K562 (cell line): ENCODE results near the gene GLTPD2. TPM values are rescaled to one million over a fixed set of nuclear protein-coding genes. Genes with fewer than 3 reads are reported as not detected.

Experiments
- ATAC-seq: fragments of 200-7000 bp; cut with Tn5 transposase; 3 replicates; pipeline ENCODE4 v1.9.1; 2020; ENCODE audit warnings: moderate library complexity
- BruUV-seq: library from RNA; stranded (reverse); fragments of 400-500 nt; replicated peaks from 2 replicates; lab custom pipeline; 2021; lab: Mats Ljungman, UMichigan
- CTCF ChIA-PET: fragments of 300-600 bp; formaldehyde crosslinking; extraction: SDS; loops from one replicate; lab custom pipeline; 2021; ENCODE audit warnings: low intra/inter-chr PET ratio; lab: Yijun Ruan, JAX
- POLR2A ChIA-PET: fragments of 300-600, 350-650 bp; sonication (Branson Sonifier 250); formaldehyde crosslinking; extraction: SDS; loops from one replicate; lab custom pipeline; 2021; ENCODE audit warnings: antibody characterized with exemption, inconsistent platforms; lab: Yijun Ruan, JAX
- DNase-seq, 4 experiments: peaks; one replicate each; pipeline versions ENCODE4 v3.0.0 to v3.0.0-alpha.2; 2011 to 2018; ENCODE audit warnings: low spot score in 3 of 4, mixed read lengths in 3 of 4; ENCODE audit errors: extremely low read depth in 1 of 4
- FAIRE-seq: peaks from 2 replicates; lab custom pipeline; 2011; peaks lifted over from hg19 to GRCh38; lab: Jason Lieb, UNC
- H2AFZ ChIP-seq: 2 replicates; pipeline ENCODE4 v1.6.0; 2011; ENCODE audit warnings: low read depth, low read length, control low read depth, inconsistent platforms
- H3K27ac ChIP-seq: fragments of 200-600 bp; 3 replicates; pipeline ENCODE4 v1.8.0; 2011; ENCODE audit warnings: low read depth, mild to moderate bottlenecking, control low read depth, inconsistent platforms, low read length, moderate library complexity, mixed read lengths; ENCODE audit errors: extremely low read depth
- H3K27me3 ChIP-seq, 2 experiments: fragments of 300-600 bp in 1 of 2; 2 replicates in 1 of 2; 3 replicates in 1 of 2; pipeline versions ENCODE4 v1.6.0 to v1.8.0; 2011; ENCODE audit warnings: inconsistent platforms in 2 of 2, low read length in 2 of 2, mild to moderate bottlenecking in 1 of 2, mixed read lengths in 1 of 2, moderate library complexity in 1 of 2; ENCODE audit not compliant: control insufficient read depth in 2 of 2, insufficient read depth in 2 of 2
- H3K36me3 ChIP-seq: fragments of 300-600 bp; 3 replicates; pipeline ENCODE4 v1.8.0; 2011; ENCODE audit warnings: mild to moderate bottlenecking, low read length, inconsistent platforms; ENCODE audit not compliant: control insufficient read depth, insufficient read depth
- H3K4me1 ChIP-seq, 2 experiments: fragments of 200-600 bp in 1 of 2; replicated peaks in 1 of 2; 2 replicates in 1 of 2; 3 replicates in 1 of 2; pipeline versions ENCODE4 v1.5.1 to v1.8.0; 2011; ENCODE audit warnings: inconsistent platforms in 2 of 2, low read length in 2 of 2, mild to moderate bottlenecking in 1 of 2, mixed read lengths in 1 of 2, moderate library complexity in 1 of 2; ENCODE audit not compliant: control insufficient read depth in 2 of 2, insufficient read depth in 2 of 2
- H3K4me2 ChIP-seq: 2 replicates; pipeline ENCODE4 v1.6.1; 2011; ENCODE audit warnings: low read length, control low read depth, inconsistent platforms, mixed read lengths; ENCODE audit not compliant: insufficient read depth
- H3K4me3 ChIP-seq: fragments of 200-600 bp; sonication (generic), shearing (Covaris generic); 2 replicates; pipeline ENCODE4 v1.5.1; 2016; ENCODE audit warnings: control low read depth, inconsistent platforms
- H3K79me2 ChIP-seq: fragments of 200-600 bp; 3 replicates; pipeline ENCODE4 v1.8.0; 2011; ENCODE audit warnings: low read length, inconsistent platforms; ENCODE audit not compliant: control insufficient read depth, insufficient read depth
- H3K9ac ChIP-seq, 2 experiments: 2 replicates each; pipeline versions ENCODE4 v1.6.0 to v1.6.1; 2011; ENCODE audit warnings: low read depth in 2 of 2, low read length in 2 of 2, control low read depth in 1 of 2, inconsistent platforms in 1 of 2, mild to moderate bottlenecking in 1 of 2, mixed read lengths in 1 of 2; ENCODE audit not compliant: insufficient read depth in 1 of 2
- H3K9me1 ChIP-seq: one replicate; pipeline ENCODE4 v1.6.0; 2011; ENCODE audit warnings: inconsistent platforms, mild to moderate bottlenecking, low read length, moderate library complexity; ENCODE audit not compliant: control insufficient read depth, insufficient read depth
- H3K9me3 ChIP-seq: replicated peaks from 2 replicates; pipeline ENCODE4 v1.5.1; 2011; ENCODE audit warnings: low read depth, low read length, inconsistent platforms; ENCODE audit not compliant: control insufficient read depth, insufficient read depth
- H4K20me1 ChIP-seq: replicated peaks from 2 replicates; pipeline ENCODE4 v1.6.1; 2011; ENCODE audit warnings: low read length, inconsistent platforms, mixed read lengths; ENCODE audit not compliant: control insufficient read depth, insufficient read depth
- ADNP ChIP-seq: fragments of 200-800 bp; sonication (Bioruptor generic); IDR thresholded peaks from 2 replicates; pipeline ENCODE4 v1.6.1; 2016; ENCODE audit warnings: missing genetic modification characterization, missing compliant biosample characterization
- ARID2 ChIP-seq: fragments of 450-650 bp; IDR thresholded peaks from 2 replicates; pipeline ENCODE4 v1.6.1; 2017; ENCODE audit warnings: antibody characterized with exemption, mild to moderate bottlenecking
- CTCF ChIP-seq, 3 experiments: IDR thresholded peaks in 2 of 3; conservative IDR thresholded peaks in 1 of 3; 2 replicates each; pipeline ENCODE4 v1.5.1; 2011 to 2012; ENCODE audit warnings: low read length in 3 of 3, mild to moderate bottlenecking in 3 of 3, control low read depth in 2 of 3, improper control_type of control experiment in 1 of 3, inconsistent platforms in 1 of 3, low read depth in 1 of 3, mixed read lengths in 1 of 3, moderate library complexity in 1 of 3; ENCODE audit not compliant: insufficient read depth in 2 of 3
- EP300 ChIP-seq: IDR thresholded peaks from 2 replicates; pipeline ENCODE4 v1.6.1; 2012; ENCODE audit warnings: low read length, improper control_type of control experiment
- EWSR1 ChIP-seq: fragments of 450-650 bp; IDR thresholded peaks from 2 replicates; pipeline ENCODE4 v1.6.1; 2018; ENCODE audit warnings: borderline replicate concordance, mild to moderate bottlenecking, low read depth, moderate library complexity; ENCODE audit not compliant: partially characterized antibody
- HNRNPLL ChIP-seq: fragments of 200-400 bp; formaldehyde crosslinking; IDR thresholded peaks from 2 replicates; pipeline ENCODE4 v1.6.1; 2017; ENCODE audit warnings: low read length, low read depth, mild to moderate bottlenecking; ENCODE audit not compliant: poor library complexity, severe bottlenecking
- HSF4 ChIP-seq: fragments of 250-450 bp; sonication (Bioruptor Pico); IDR thresholded peaks from 2 replicates; pipeline ENCODE4 v2.1.2; 2022; ENCODE audit warnings: mild to moderate bottlenecking, moderate library complexity, borderline replicate concordance
- KLF16 ChIP-seq: IDR thresholded peaks from 2 replicates; pipeline ENCODE4 v1.6.1; 2016; ENCODE audit warnings: antibody characterized with exemption
- MAFF ChIP-seq: IDR thresholded peaks from 2 replicates; pipeline ENCODE4 v1.6.1; 2012; ENCODE audit warnings: low read length, improper control_type of control experiment
- MIER1 ChIP-seq: fragments of 450-650 bp; IDR thresholded peaks from 2 replicates; pipeline ENCODE4 v1.6.1; 2016; ENCODE audit warnings: antibody characterized with exemption, mild to moderate bottlenecking, low read depth
- MYBL2 ChIP-seq, 2 experiments: fragments of 450-650 bp in 1 of 2; sonication (generic) in 1 of 2; formaldehyde crosslinking in 1 of 2; IDR thresholded peaks; 2 replicates each; pipeline versions ENCODE4 v1.6.1 to v1.8.1; 2017 to 2022; ENCODE audit warnings: borderline replicate concordance in 1 of 2, inconsistent platforms in 1 of 2, low read depth in 1 of 2, mild to moderate bottlenecking in 1 of 2, missing genetic modification reagents in 1 of 2, moderate library complexity in 1 of 2
- PCBP1 ChIP-seq: fragments of 200-400 bp; formaldehyde crosslinking; IDR thresholded peaks from 2 replicates; pipeline ENCODE4 v1.6.1; 2018; ENCODE audit warnings: mild to moderate bottlenecking, low read depth, low read length; ENCODE audit not compliant: poor library complexity, severe bottlenecking
- PHTF2 ChIP-seq: fragments of 250-450 bp; sonication (Bioruptor Pico); IDR thresholded peaks from 2 replicates; pipeline ENCODE4 v1.5.0; 2021; ENCODE audit warnings: mild to moderate bottlenecking
- SETDB1 ChIP-seq: IDR thresholded peaks from one replicate; pipeline ENCODE4 v1.6.1; 2012; ENCODE audit warnings: low read length, control low read depth, inconsistent platforms
- SLC30A9 ChIP-seq: fragments of 250-450 bp; sonication (Bioruptor Pico); IDR thresholded peaks from 2 replicates; pipeline ENCODE4 v1.8.0; 2022; ENCODE audit warnings: mild to moderate bottlenecking, moderate library complexity
- TEAD2 ChIP-seq: fragments of 450-650 bp; IDR thresholded peaks from 2 replicates; pipeline ENCODE4 v1.6.1; 2016; ENCODE audit warnings: missing genetic modification characterization, control low read depth, missing compliant biosample characterization
- USF1 ChIP-seq: sonication (generic); formaldehyde crosslinking; IDR thresholded peaks from 2 replicates; pipeline ENCODE4 v1.9.0; 2022; ENCODE audit warnings: mild to moderate bottlenecking, missing genetic modification reagents
- ZNF232 ChIP-seq: sonication (generic); formaldehyde crosslinking; IDR thresholded peaks from 2 replicates; pipeline ENCODE4 v1.8.0; 2022; ENCODE audit warnings: mild to moderate bottlenecking, missing genetic modification reagents
- ZNF707 ChIP-seq: fragments of 250-450 bp; sonication (Bioruptor Pico); conservative IDR thresholded peaks from 2 replicates; pipeline ENCODE4 v1.8.0; 2022; ENCODE audit warnings: inconsistent platforms, mild to moderate bottlenecking, moderate library complexity
- WGBS: fragments of 100-300 bp; shearing (Covaris generic); methylation state at CpG from one replicate; pipeline ENCODE4 v1.1.6; 2016; ENCODE audit warnings: low coverage, mixed read lengths; ENCODE audit not compliant: insufficient coverage; ENCODE audit errors: missing lambda C conversion rate; 5-methylcytosine and 5-hydroxymethylcytosine counted together
- in situ Hi-C: fragments of 300-500 bp; cut with MboI; formaldehyde crosslinking; loops from 4 replicates; pipeline ENCODE4 v1.15.0; 2018; ENCODE audit warnings: inconsistent platforms, mixed read lengths
- intact Hi-C: fragments of 100-400 bp; cut with micrococcal nuclease; formaldehyde crosslinking; loops from 2 replicates; pipeline ENCODE4 v1.14.2; 2022
- polyA plus RNA-seq, 8 experiments: library from polyadenylated mRNA; depleted of rRNA in 4 of 8; stranded (reverse) in 5 of 8; unstranded in 3 of 8; fragments of >200 nt; fragmentation: Nextera tagmentation in 2 of 8; fragmentation: Illumina TruSeq in 1 of 8; extraction: Ambion mirVana in 2 of 8; extraction: Trizol in 1 of 8; gene quantifications; 2 replicates each; pipeline versions ENCODE4 v1.2.1 to v1.2.3, GENCODE V29; 2011 to 2014; ENCODE audit warnings: inconsistent platforms in 1 of 8, missing spikeins in 1 of 8
- total RNA-seq, 7 experiments: library from RNA; depleted of rRNA in 6 of 7; stranded (reverse); fragments of >200 nt in 6 of 7; fragmentation: Illumina TruSeq in 2 of 7; extraction: Trizol in 2 of 7; gene quantifications; 2 replicates each; pipeline versions ENCODE4 v1.2.1 to v1.2.3, GENCODE V29; 2011 to 2021; ENCODE audit warnings: low replicate concordance in 1 of 7

The GLTPD2 gene
- total and polyA plus RNA-seq, 9 of the 15 experiments (the other 6 are each of a cell fraction or from before 2014, with no cell fraction given), result not detected

- no peaks in the 10 kb centered on the region for H4K20me1 ChIP-seq
Measured at GRCh38 chr17:4802228-4802627, 13.5 kb downstream of the GLTPD2 start, which contains the start of gene C17orf114. Gene C17orf114 (minus strand): TSS chr17:4802328.

GRCh38 chr17:4806456-4806776, 17.7 kb downstream of the GLTPD2 start:
- Histone ChIP-seq H3K27me3 (no peaks in the 10 kb centered on the region), H3K9me3 (no peaks in the 10 kb centered on the region), H3K9me1 (no peaks in the 10 kb centered on the region), H3K4me3 (peak overlapping the region; percentile 52), H3K4me1 (peaks cover 3 to 22% of the 10 kb centered on the region in 2 experiments; a peak in 3 of 5 replicates), H3K36me3 (no peaks in the 10 kb centered on the region), H3K27ac (no peak overlapping the region; the same call in 2 of the 3 replicates), H3K4me2 (peak overlapping the region; percentile 78), H3K79me2 (no peaks in the 10 kb centered on the region), H3K9ac (peak overlapping the region; percentile 56 to 92), H4K20me1 (no peaks in the 10 kb centered on the region; the same call in 1 of the 2 replicates), H2AFZ (peak overlapping the region; percentile 79)
- in situ Hi-C loops, result no loop called here
- under 1% methylated on average over 9 of the region's 16 CpGs for WGBS
- no TSS peak for BruUV-seq
- CTCF ChIA-PET, result no interaction called here
- FAIRE-seq (no peak), DNase-seq (no peak), ATAC-seq (no peak)
- intact Hi-C loops, result no loop called here
- no peak for TF ChIP-seq MIER1
- TF ChIP-seq SLC30A9 (CRISPR knock-in tag), result no peak
- no peak for TF ChIP-seq USF1 (CRISPR knock-in tag)
- TF ChIP-seq ZNF232 (CRISPR knock-in tag), result no peak
- no peak for TF ChIP-seq CTCF (IDR thresholded peaks at IDR 0.05 in 2 of 3, conservative IDR thresholded peaks at IDR 0.05 in 1 of 3; ENCODE audit: insufficient read depth in 2 of 3, low read depth in 1 of 3, low read length in 3 of 3)
- TF ChIP-seq EWSR1, result no peak
- TF ChIP-seq MYBL2 (IDR thresholded peaks at IDR 0.05; ENCODE audit: low read depth), result no peak
- no peak for TF ChIP-seq MYBL2 (CRISPR knock-in tag; IDR thresholded peaks at IDR 0.05; ENCODE audit: borderline replicate concordance)
- no peak for TF ChIP-seq ADNP (tag)
- TF ChIP-seq KLF16, result no peak
- POLR2A ChIA-PET, result interaction anchor here (0.6 kb wide), 3 partner anchors 70 to 304 kb away, joined by 3 to 4 read pairs (median 3); no protein-coding TSS in a partner anchor

More at GRCh38 chr17:4802228-4802627, 13.5 kb downstream of the GLTPD2 start, which contains the start of gene C17orf114:
- H2AFZ ChIP-seq, result no peak within 1 kb of the TSS
- CTCF ChIA-PET, result no interaction called here
- BruUV-seq, result no TSS peak
- 78% methylated on average over 5 of the region's 9 CpGs for WGBS
- no peaks in the 10 kb centered on the region for H3K9me3 ChIP-seq
- peaks cover 18% of the 10 kb centered on the region; the same call in 2 of the 3 replicates for H3K36me3 ChIP-seq
- no peak within 1 kb of the TSS for H3K4me3 ChIP-seq
- H3K27me3 ChIP-seq, result no peaks in the 10 kb centered on the region
- POLR2A ChIA-PET, result no interaction called here
- ATAC-seq (no peak), FAIRE-seq (no peak), DNase-seq (no peak)
- intact Hi-C loops (no loop called here), in situ Hi-C loops (loop anchor here (5.0 kb wide), 1 partner anchor 80 kb away; no protein-coding TSS in a partner anchor)
- peaks cover 3 to 9% of the 10 kb centered on the region in 2 experiments; a peak in 3 of 5 replicates for H3K4me1 ChIP-seq
- H3K27ac ChIP-seq, result no peak within 1 kb of the TSS
- TF ChIP-seq ARID2, result no peak
- TF ChIP-seq PHTF2, result no peak
- no peak for TF ChIP-seq ZNF707
- TF ChIP-seq HSF4 (CRISPR knock-in tag), result no peak
- TF ChIP-seq PCBP1, result no peak
- TF ChIP-seq TEAD2 (tag), result no peak
- TF ChIP-seq HNRNPLL, result no peak
- no peak for TF ChIP-seq EP300
- TF ChIP-seq SETDB1, result no peak
- TF ChIP-seq MAFF, result no peak
- no peak within 1 kb of the TSS for H3K4me2 ChIP-seq
- no peaks in the 10 kb centered on the region for H3K9me1 ChIP-seq
- peaks cover 3% of the 10 kb centered on the region for H3K79me2 ChIP-seq
- no peak within 1 kb of the TSS for H3K9ac ChIP-seq
